ENCODE results near the gene ZNF25.
"Not testable (repeated sequence)": the region's sequence is repeated elsewhere in the genome, so short reads cannot be mapped to it uniquely, and the experiment has no call there.

Gene ZNF25

DNA sequence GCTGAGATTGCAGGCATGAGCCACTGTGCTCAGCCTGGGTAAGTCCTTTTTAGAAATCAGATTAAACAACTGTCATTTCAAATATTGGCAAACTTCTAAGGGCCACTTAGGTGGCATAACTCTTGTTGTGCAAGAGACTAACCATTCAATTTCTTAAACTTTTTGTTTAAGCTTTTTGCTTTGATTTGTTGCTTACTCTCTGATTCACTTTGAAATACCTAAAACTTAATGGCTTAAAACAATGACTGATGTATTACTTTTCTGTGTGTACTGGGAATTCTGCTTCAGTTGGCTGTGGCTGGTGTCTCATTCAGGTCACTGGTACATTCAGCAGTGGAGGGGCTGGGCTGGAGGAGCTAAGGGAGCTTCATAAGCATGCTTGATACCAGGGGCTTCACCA, 28.9 kb downstream of the ZNF25 start:
- TF ChIP-seq ZNF274 (IDR thresholded peaks at IDR 0.05; ENCODE audit: low read depth, low read length) (no peak), SUZ12 (IDR thresholded peaks at IDR 0.05; ENCODE audit: extremely low read depth, insufficient read depth, insufficient read length) (no peak), YY1 (IDR thresholded peaks at IDR 0.05; ENCODE audit: insufficient read depth, insufficient read length) (no peak)
- H3K36me3 ChIP-seq (ENCODE audit: insufficient read depth, insufficient read length, low read length), result no peaks in the 10 kb centered on the region
- no peak for DNase-seq (ENCODE audit: low read depth, low spot score)
- H3K27me3 ChIP-seq (ENCODE audit: insufficient read depth, insufficient read length), result no peaks in the 10 kb centered on the region
- H3K9me3 ChIP-seq (ENCODE audit: insufficient read depth, low read length), result peaks cover 19% of the 10 kb centered on the region
- no peaks in the 10 kb centered on the region for H3K4me1 ChIP-seq (ENCODE audit: insufficient read depth, insufficient read length)
- no peak overlapping the region for H3K9ac ChIP-seq (ENCODE audit: insufficient read length, low read depth)
- H3K4me3 ChIP-seq (ENCODE audit: insufficient read length, low read depth), result no peak overlapping the region

- H3K4me1 ChIP-seq (ENCODE audit: insufficient read depth, insufficient read length), result no peaks in the 10 kb centered on the region
- no peak for DNase-seq (ENCODE audit: low read depth, low spot score)
- no peak overlapping the region for H3K4me3 ChIP-seq (ENCODE audit: insufficient read length, low read depth)
- H3K9ac ChIP-seq (ENCODE audit: insufficient read length, low read depth), result no peak overlapping the region
- H3K9me3 ChIP-seq (ENCODE audit: insufficient read depth, low read length), result no peaks in the 10 kb centered on the region
- no peaks in the 10 kb centered on the region for H3K36me3 ChIP-seq (ENCODE audit: insufficient read depth, insufficient read length, low read length)
- TF ChIP-seq ZNF274 (IDR thresholded peaks at IDR 0.05; ENCODE audit: low read depth, low read length), result no peak
- TF ChIP-seq SUZ12 (IDR thresholded peaks at IDR 0.05; ENCODE audit: extremely low read depth, insufficient read depth, insufficient read length), result no peak
- no peak for TF ChIP-seq YY1 (IDR thresholded peaks at IDR 0.05; ENCODE audit: insufficient read depth, insufficient read length)
- H3K27me3 ChIP-seq (ENCODE audit: insufficient read depth, insufficient read length), result no peaks in the 10 kb centered on the region
Observed at GRCh38 chr10:37937864-37938263, 38.6 kb downstream of the ZNF25 start.

DNA sequence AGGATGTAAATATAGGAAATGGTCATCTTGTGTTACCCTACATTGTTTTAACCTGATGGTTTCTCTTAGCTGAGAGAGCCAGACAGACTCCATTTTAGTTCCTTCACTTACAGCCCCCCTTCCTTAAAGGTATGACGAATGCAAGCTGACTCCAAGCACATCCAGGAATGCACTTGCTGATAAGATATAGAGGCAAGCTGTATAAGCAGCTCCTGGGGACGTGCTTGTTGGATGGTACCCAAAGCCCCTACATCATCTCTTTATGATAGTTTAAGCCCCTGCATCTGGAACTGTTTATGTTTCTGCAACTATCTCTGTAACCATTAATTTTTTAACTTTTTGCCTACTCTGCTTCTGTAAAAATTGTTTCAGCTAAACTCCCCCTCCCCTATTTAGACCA, 41.7 kb downstream of the ZNF25 start:
- H3K4me3 ChIP-seq (ENCODE audit: insufficient read length, low read depth), result no peak overlapping the region
- H3K27me3 ChIP-seq (ENCODE audit: insufficient read depth, insufficient read length), result no peaks in the 10 kb centered on the region
- no peaks in the 10 kb centered on the region for H3K9me3 ChIP-seq (ENCODE audit: insufficient read depth, low read length)

DNA sequence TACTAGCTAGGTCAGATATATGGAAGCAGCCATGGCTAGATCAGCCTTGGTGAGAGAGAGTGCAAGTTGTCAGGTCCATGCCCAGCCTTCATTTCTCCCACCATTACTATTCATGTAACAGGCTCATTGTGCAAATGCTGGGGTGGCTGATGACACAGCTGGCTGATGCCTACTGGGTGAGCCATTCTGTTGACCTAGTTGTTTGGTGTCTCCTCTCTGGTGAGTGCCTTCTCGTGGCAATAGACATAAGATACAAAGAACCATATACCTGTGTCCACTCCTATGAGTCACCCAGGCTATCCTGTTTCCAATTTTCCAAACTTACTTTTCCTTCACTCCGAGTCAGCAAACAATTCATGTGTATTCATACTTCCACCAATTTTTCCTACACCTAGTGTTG, 46.0 kb downstream of the ZNF25 start:
- no peak overlapping the region for H3K4me3 ChIP-seq (ENCODE audit: insufficient read length, low read depth)
- H3K36me3 ChIP-seq (ENCODE audit: insufficient read depth, insufficient read length, low read length), result no peaks in the 10 kb centered on the region
- no peaks in the 10 kb centered on the region for H3K9me3 ChIP-seq (ENCODE audit: insufficient read depth, low read length)
- no peaks in the 10 kb centered on the region for H3K4me1 ChIP-seq (ENCODE audit: insufficient read depth, insufficient read length)
- no peak for DNase-seq (ENCODE audit: low read depth, low spot score)
- no peak for TF ChIP-seq YY1 (IDR thresholded peaks at IDR 0.05; ENCODE audit: insufficient read depth, insufficient read length)
- no peak for TF ChIP-seq ZNF274 (IDR thresholded peaks at IDR 0.05; ENCODE audit: low read depth, low read length)
- no peak for TF ChIP-seq SUZ12 (IDR thresholded peaks at IDR 0.05; ENCODE audit: extremely low read depth, insufficient read depth, insufficient read length)
- no peak overlapping the region for H3K9ac ChIP-seq (ENCODE audit: insufficient read length, low read depth)
- no peaks in the 10 kb centered on the region for H3K27me3 ChIP-seq (ENCODE audit: insufficient read depth, insufficient read length)

More for the DNA sequence above, 41.7 kb downstream of the ZNF25 start:
- DNase-seq (ENCODE audit: low read depth, low spot score), result no peak
- no peak for TF ChIP-seq SUZ12 (IDR thresholded peaks at IDR 0.05; ENCODE audit: extremely low read depth, insufficient read depth, insufficient read length)
- TF ChIP-seq ZNF274 (IDR thresholded peaks at IDR 0.05; ENCODE audit: low read depth, low read length), result no peak
- no peak for TF ChIP-seq YY1 (IDR thresholded peaks at IDR 0.05; ENCODE audit: insufficient read depth, insufficient read length)
- Histone ChIP-seq H3K9ac (ENCODE audit: insufficient read length, low read depth) (no peak overlapping the region), H3K4me1 (ENCODE audit: insufficient read depth, insufficient read length) (no peaks in the 10 kb centered on the region), H3K36me3 (ENCODE audit: insufficient read depth, insufficient read length, low read length) (no peaks in the 10 kb centered on the region)

DNA sequence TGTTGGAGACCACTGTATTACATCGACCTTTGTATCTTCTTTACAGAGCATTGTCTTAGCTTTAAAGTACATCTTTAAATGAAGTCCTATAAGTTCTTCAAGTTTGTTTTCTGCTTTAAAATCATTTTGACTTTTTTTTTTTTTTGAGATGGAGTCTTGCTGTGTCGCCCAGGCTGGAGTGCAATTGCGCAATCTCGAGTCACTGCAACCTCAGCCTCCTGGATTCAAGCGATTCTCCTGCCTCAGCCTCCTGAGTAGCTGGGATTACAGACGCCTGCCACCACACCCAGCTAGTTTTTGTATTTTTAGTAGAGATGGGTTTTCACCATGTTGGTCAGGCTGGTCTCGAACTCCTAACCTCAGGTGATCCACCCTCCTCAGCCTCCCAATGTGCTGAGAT, 68.3 kb downstream of the ZNF25 start:
- H3K9ac ChIP-seq (ENCODE audit: insufficient read length, low read depth); H3K36me3 ChIP-seq (ENCODE audit: insufficient read depth, insufficient read length, low read length); H3K4me3 ChIP-seq (ENCODE audit: insufficient read length, low read depth); DNase-seq (ENCODE audit: low read depth, low spot score); H3K9me3 ChIP-seq (ENCODE audit: insufficient read depth, low read length); H3K4me1 ChIP-seq (ENCODE audit: insufficient read depth, insufficient read length); H3K27me3 ChIP-seq (ENCODE audit: insufficient read depth, insufficient read length): not testable (repeated sequence)

GRCh38 chr10:37906382-37906781, 70.1 kb downstream of the ZNF25 start:
- H3K9me3 ChIP-seq (ENCODE audit: insufficient read depth, low read length), result no peaks in the 10 kb centered on the region
- TF ChIP-seq ZNF274 (IDR thresholded peaks at IDR 0.05; ENCODE audit: low read depth, low read length) (no peak), YY1 (IDR thresholded peaks at IDR 0.05; ENCODE audit: insufficient read depth, insufficient read length) (no peak), SUZ12 (IDR thresholded peaks at IDR 0.05; ENCODE audit: extremely low read depth, insufficient read depth, insufficient read length) (no peak)

More at GRCh38 chr10:37906382-37906781, 70.1 kb downstream of the ZNF25 start:
- Histone ChIP-seq H3K4me1 (ENCODE audit: insufficient read depth, insufficient read length) (no peaks in the 10 kb centered on the region), H3K27me3 (ENCODE audit: insufficient read depth, insufficient read length) (no peaks in the 10 kb centered on the region), H3K4me3 (ENCODE audit: insufficient read length, low read depth) (no peak overlapping the region), H3K36me3 (ENCODE audit: insufficient read depth, insufficient read length, low read length) (no peaks in the 10 kb centered on the region), H3K9ac (ENCODE audit: insufficient read length, low read depth) (no peak overlapping the region)
- no peak for DNase-seq (ENCODE audit: low read depth, low spot score)

Measured in NT2/D1 (cell line).